Keratinocyte (primary cell): ENCODE results near the gene KRTAP5-2. TPM values are rescaled to one million over a fixed set of nuclear protein-coding genes. Genes with fewer than 3 reads are reported as not detected.

ENCODE experiments used
- DNase-seq: peaks from one replicate; pipeline ENCODE4 v3.0.0-alpha.2; 2011; ENCODE audit warnings: low read depth, missing footprints, low spot score
- FAIRE-seq: peaks from 2 replicates; lab custom pipeline; 2011; peaks lifted over from hg19 to GRCh38; lab: Jason Lieb, UNC
- H2AFZ ChIP-seq: 2 replicates; pipeline ENCODE4 v1.6.0; 2012; ENCODE audit warnings: low read length, control low read depth, inconsistent platforms; ENCODE audit not compliant: control insufficient read depth
- H3K27ac ChIP-seq: 2 replicates; pipeline ENCODE4 v1.5.1; 2011; ENCODE audit warnings: low read length; ENCODE audit not compliant: control insufficient read depth, insufficient read depth
- H3K27me3 ChIP-seq: 3 replicates; pipeline ENCODE4 v1.6.0; 2011; ENCODE audit warnings: low read length; ENCODE audit not compliant: control insufficient read depth, insufficient read depth; ENCODE audit errors: extremely low read depth
- H3K36me3 ChIP-seq, 2 experiments: 2 replicates in 1 of 2; 3 replicates in 1 of 2; pipeline ENCODE4 v1.5.1; 2011; ENCODE audit warnings: low read length in 2 of 2, mild to moderate bottlenecking in 1 of 2; ENCODE audit not compliant: control insufficient read depth in 2 of 2, insufficient read depth in 2 of 2; ENCODE audit errors: extremely low read depth in 1 of 2
- H3K4me1 ChIP-seq: 3 replicates; pipeline ENCODE4 v1.5.1; 2011; ENCODE audit warnings: low read length; ENCODE audit not compliant: control insufficient read depth, insufficient read depth; ENCODE audit errors: extremely low read depth
- H3K4me2 ChIP-seq: 3 replicates; pipeline ENCODE4 v1.6.0; 2011; ENCODE audit warnings: low read depth, low read length; ENCODE audit not compliant: control insufficient read depth, insufficient read depth; ENCODE audit errors: extremely low read depth
- H3K4me3 ChIP-seq, 3 experiments: fragments of 200-600 bp in 1 of 3; sonication (generic) in 1 of 3; 2 replicates in 2 of 3; 3 replicates in 1 of 3; pipeline ENCODE4 v1.5.1; 2011 to 2016; ENCODE audit warnings: low read length in 3 of 3, mild to moderate bottlenecking in 3 of 3, control low read depth in 2 of 3, inconsistent platforms in 1 of 3, low read depth in 1 of 3, mixed read lengths in 1 of 3, mixed run types in 1 of 3, moderate library complexity in 1 of 3; ENCODE audit not compliant: control insufficient read depth in 2 of 3, insufficient read depth in 2 of 3; ENCODE audit errors: extremely low read depth in 1 of 3
- H3K79me2 ChIP-seq: 2 replicates; pipeline ENCODE4 v1.6.0; 2012; ENCODE audit warnings: low read length; ENCODE audit not compliant: control insufficient read depth, insufficient read depth
- H3K9ac ChIP-seq: 3 replicates; pipeline ENCODE4 v1.6.0; 2011; ENCODE audit warnings: low read length; ENCODE audit not compliant: control insufficient read depth, insufficient read depth; ENCODE audit errors: extremely low read depth
- H3K9me1 ChIP-seq: 3 replicates; pipeline ENCODE4 v1.6.0; 2011; ENCODE audit warnings: low read length; ENCODE audit not compliant: control insufficient read depth, insufficient read depth; ENCODE audit errors: extremely low read depth
- H3K9me3 ChIP-seq: 2 replicates; pipeline ENCODE4 v1.5.1; 2012; ENCODE audit warnings: low read depth, low read length; ENCODE audit not compliant: control insufficient read depth
- H4K20me1 ChIP-seq: 3 replicates; pipeline ENCODE4 v1.6.0; 2011; ENCODE audit warnings: low read length; ENCODE audit not compliant: control insufficient read depth, insufficient read depth; ENCODE audit errors: extremely low read depth
- CTCF ChIP-seq, 3 experiments: IDR thresholded peaks in 1 of 3; conservative IDR thresholded peaks in 1 of 3; optimal IDR thresholded peaks in 1 of 3; 2 replicates in 2 of 3; 3 replicates in 1 of 3; pipeline versions ENCODE3 to v1.5.1; 2011; ENCODE audit warnings: low read length in 3 of 3, mild to moderate bottlenecking in 3 of 3, moderate library complexity in 2 of 3, control low read depth in 1 of 3, inconsistent platforms in 1 of 3; ENCODE audit not compliant: insufficient read depth in 2 of 3; ENCODE audit errors: extremely low read depth in 1 of 3
- EZH2 ChIP-seq: IDR thresholded peaks from one replicate; pipeline ENCODE4 v1.6.1; 2012; ENCODE audit warnings: inconsistent platforms, mild to moderate bottlenecking, low read length, moderate library complexity
- dilution Hi-C: fragments of 300-500 bp; cut with MboI; formaldehyde crosslinking; loops from one replicate; pipeline ENCODE4 v1.7.0; 2020; ENCODE audit warnings: low sequenced_read_pairs; ENCODE audit not compliant: extremely low pct_ligation_motif_present
- polyA plus RNA-seq, 5 experiments: library from polyadenylated mRNA; depleted of rRNA in 3 of 5; stranded (reverse) in 3 of 5; stranded (forward) in 1 of 5; unstranded in 1 of 5; fragments of >200 nt; gene quantifications; 1 replicate in 1 of 5; 2 replicates in 3 of 5; 3 replicates in 1 of 5; pipeline versions ENCODE4 v1.2.1 to v1.2.3, GENCODE V29; 2011 to 2012; ENCODE audit warnings: missing spikeins in 2 of 5, low read depth in 1 of 5, low replicate concordance in 1 of 5

KRTAP5-2 gene
- polyA plus RNA-seq, 1 donor (not counting 4 experiments of a cell fraction or from before 2014, with no cell fraction given) = not detected

GRCh38 chr11:1628506-1629325, 30.6 kb upstream of the KRTAP5-2 start:
- Histone ChIP-seq H4K20me1 (no peaks in the 10 kb centered on the region), H2AFZ (no peak overlapping the region), H3K79me2 (no peaks in the 10 kb centered on the region), H3K4me1 (no peaks in the 10 kb centered on the region), H3K9me1 (no peaks in the 10 kb centered on the region), H3K27ac (no peak overlapping the region), H3K36me3 (no peaks in the 10 kb centered on the region), H3K9me3 (no peaks in the 10 kb centered on the region), H3K9ac (no peak overlapping the region), H3K27me3 (peaks cover 18% of the 10 kb centered on the region), H3K4me3 (no peak overlapping the region), H3K4me2 (no peak overlapping the region)
- FAIRE-seq (no peak), DNase-seq (no peak)
- no peak for TF ChIP-seq EZH2
- TF ChIP-seq CTCF (optimal IDR thresholded peaks at IDR 0.05 in 1 of 3, IDR thresholded peaks at IDR 0.05 in 1 of 3, conservative IDR thresholded peaks at IDR 0.05 in 1 of 3; ENCODE audit: extremely low read depth in 1 of 3, insufficient read depth in 2 of 3, low read length in 3 of 3) = peak; percentile 81 to 99 (median 93)
- dilution Hi-C loops = no loop called here

GRCh38 chr11:1625541-1625940, 27.4 kb upstream of the KRTAP5-2 start:
- Histone ChIP-seq H3K4me1 (no peaks in the 10 kb centered on the region), H3K36me3 (no peaks in the 10 kb centered on the region), H3K9ac (no peak overlapping the region), H3K9me1 (no peaks in the 10 kb centered on the region), H3K27ac (no peak overlapping the region), H3K4me2 (no peak overlapping the region), H4K20me1 (no peaks in the 10 kb centered on the region), H3K4me3 (no peak overlapping the region), H3K9me3 (no peaks in the 10 kb centered on the region), H3K27me3 (peaks cover 12% of the 10 kb centered on the region), H3K79me2 (no peaks in the 10 kb centered on the region), H2AFZ (no peak overlapping the region)
- no peak for DNase-seq
- TF ChIP-seq CTCF (optimal IDR thresholded peaks at IDR 0.05 in 1 of 3, IDR thresholded peaks at IDR 0.05 in 1 of 3, conservative IDR thresholded peaks at IDR 0.05 in 1 of 3; ENCODE audit: extremely low read depth in 1 of 3, insufficient read depth in 2 of 3, low read length in 3 of 3) = no peak
- no peak for TF ChIP-seq EZH2
- dilution Hi-C loops = no loop called here
- no peak for FAIRE-seq
